Mammary epithelial cell (primary cell): ENCODE data around the gene ANKRD60.

Experiments used
- CTCF ChIP-seq, 2 donors: IDR thresholded peaks in 1 of 2; conservative IDR thresholded peaks in 1 of 2; 2 replicates each; pipeline ENCODE4 v1.5.1; 2011 to 2012; ENCODE audit warnings: inconsistent platforms in 2 of 2, low read length in 2 of 2, mild to moderate bottlenecking in 2 of 2, control low read depth in 1 of 2, low read depth in 1 of 2; ENCODE audit not compliant: insufficient read depth in 1 of 2; ENCODE audit errors: extremely low read depth in 1 of 2
- EZH2 ChIP-seq: IDR thresholded peaks from 2 replicates; pipeline ENCODE4 v1.6.1; 2012; ENCODE audit warnings: low read length, inconsistent platforms, borderline replicate concordance

GRCh38 chr20:58202044-58202443 is 26.4 kb downstream of the ANKRD60 start:
- TF ChIP-seq CTCF (conservative IDR thresholded peaks at IDR 0.05 in 1 of 2, IDR thresholded peaks at IDR 0.05 in 1 of 2; ENCODE audit: extremely low read depth in 1 of 2, insufficient read depth in 1 of 2, low read depth in 1 of 2, low read length in 2 of 2), result no peak
- TF ChIP-seq EZH2, result no peak
